Neural cell (in vitro differentiated cells): ENCODE data around the gene ANXA10.

Experiments used
- CTCF ChIP-seq: fragments of 450-650 bp; IDR thresholded peaks from 2 replicates; pipeline ENCODE4 v1.5.1; 2014; ENCODE audit warnings: antibody characterized with exemption, mild to moderate bottlenecking, moderate library complexity; ENCODE audit not compliant: poor library complexity, severe bottlenecking
- EZH2 ChIP-seq: fragments of 200-600, 300-800 bp; shearing (Covaris generic), sonication (generic); IDR thresholded peaks from 2 replicates; pipeline ENCODE4 v1.6.1; 2014; ENCODE audit warnings: antibody characterized with exemption, low read length, borderline replicate concordance, mild to moderate bottlenecking; ENCODE audit not compliant: insufficient read depth, poor library complexity, severe bottlenecking
- POLR2AphosphoS5 ChIP-seq: IDR thresholded peaks from 2 replicates; pipeline ENCODE4 v1.6.1; 2012
- REST ChIP-seq: IDR thresholded peaks from 2 replicates; pipeline ENCODE4 v1.6.1; 2012; ENCODE audit warnings: borderline replicate concordance

DNA sequence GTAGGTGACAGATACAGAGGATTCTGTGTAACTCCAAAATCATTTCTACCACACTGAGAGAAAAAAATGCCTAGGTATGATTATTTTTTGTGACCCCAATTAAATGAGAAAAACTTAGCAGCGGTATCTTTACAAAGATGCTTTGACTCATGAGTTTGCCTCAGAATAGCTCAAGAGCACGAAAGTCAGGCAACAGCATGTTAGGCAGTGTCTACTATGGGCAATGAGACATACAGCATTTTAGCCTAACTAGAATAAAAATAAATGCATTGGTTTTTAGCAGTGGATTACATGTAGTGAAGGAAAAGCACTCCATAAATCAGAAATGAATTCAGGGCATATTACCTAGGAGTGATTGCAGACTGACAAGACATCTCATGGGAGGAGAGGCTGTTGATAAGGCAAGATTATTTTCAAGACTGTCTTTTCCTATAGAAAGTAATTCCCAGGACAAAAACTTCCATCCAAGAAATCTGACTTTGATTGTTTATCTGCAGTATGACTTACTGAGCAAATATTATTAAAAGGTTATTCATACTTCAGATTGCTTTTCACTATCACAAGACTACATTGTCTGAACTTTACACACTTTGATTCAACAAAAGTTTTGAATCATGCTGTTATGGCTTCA, 3.6 kb downstream of the ANXA10 start:
- TF ChIP-seq CTCF, result no peak
- TF ChIP-seq POLR2AphosphoS5, result peak; percentile 49
- TF ChIP-seq REST, result peak; percentile 78
- TF ChIP-seq EZH2, result no peak
